ENCODE measurements around the gene SP140. TPM values are rescaled to one million over a fixed set of nuclear protein-coding genes. Genes with fewer than 3 reads are reported as not detected.
"Not testable (repeated sequence)": the region's sequence is repeated elsewhere in the genome, so short reads cannot be mapped to it uniquely, and the experiment has no call there.

Gene SP140
- polyA plus RNA-seq, 4 donors = 0.40 to 1.3 (median 0.75) TPM

GRCh38 chr2:230323385-230324106, 98.0 kb downstream of the SP140 start:
- no peak for DNase-seq (ENCODE audit: low read depth in 4 of 4, low spot score in 3 of 4)

- DNase-seq (ENCODE audit: low read depth in 4 of 4, low spot score in 3 of 4) = no peak
These were observed 99.0 kb downstream of the SP140 start for GRCh38 chr2:230324503-230324902.

GRCh38 chr2:230325316-230326243, 100.0 kb downstream of the SP140 start:
- no peak for DNase-seq (ENCODE audit: low read depth in 4 of 4, low spot score in 3 of 4)

- peak in 2 of 4 donors; percentile 10 to 36 for DNase-seq (ENCODE audit: low read depth in 4 of 4, low spot score in 3 of 4)
These were observed 101.2 kb downstream of the SP140 start, which contains the start of gene SP140L for GRCh38 chr2:230326453-230327417. TSS of gene SP140L (plus strand) at chr2:230327193. CDS start at chr2:230327270, 77 bp downstream.

- DNase-seq (ENCODE audit: low read depth in 4 of 4, low spot score in 3 of 4) = peak in 1 of 4 donors; percentile 7
These were observed 102.0 kb downstream of the SP140 start for GRCh38 chr2:230327418-230328154.

- no peak for DNase-seq (ENCODE audit: low read depth in 4 of 4, low spot score in 3 of 4)
These were observed 102.6 kb downstream of the SP140 start for GRCh38 chr2:230328155-230328458.

GRCh38 chr2:230329946-230330605, 104.5 kb downstream of the SP140 start:
- DNase-seq (ENCODE audit: low read depth in 4 of 4, low spot score in 3 of 4) = no peak

- no peak for DNase-seq (ENCODE audit: low read depth in 4 of 4, low spot score in 3 of 4)
These were observed 105.2 kb downstream of the SP140 start for GRCh38 chr2:230330725-230331124.

- DNase-seq (ENCODE audit: low read depth in 4 of 4, low spot score in 3 of 4) = no peak
These were observed 109.9 kb downstream of the SP140 start for GRCh38 chr2:230335461-230335863.

- no peak for DNase-seq (ENCODE audit: low read depth in 4 of 4, low spot score in 3 of 4)
These were observed 110.4 kb downstream of the SP140 start for GRCh38 chr2:230335864-230336506.

- not testable (repeated sequence) for DNase-seq (ENCODE audit: low read depth in 4 of 4, low spot score in 3 of 4)
These were observed 116.5 kb downstream of the SP140 start for GRCh38 chr2:230341936-230342528.

GRCh38 chr2:230343041-230343624, 117.6 kb downstream of the SP140 start:
- not testable (repeated sequence) for DNase-seq (ENCODE audit: low read depth in 4 of 4, low spot score in 3 of 4)

GRCh38 chr2:230343747-230344146, 118.2 kb downstream of the SP140 start:
- DNase-seq (ENCODE audit: low read depth in 4 of 4, low spot score in 3 of 4) = no peak

- no peak for DNase-seq (ENCODE audit: low read depth in 4 of 4, low spot score in 3 of 4)
These were observed 120.9 kb downstream of the SP140 start for GRCh38 chr2:230346465-230346864.

- no peak for DNase-seq (ENCODE audit: low read depth in 4 of 4, low spot score in 3 of 4)
These were observed 121.5 kb downstream of the SP140 start for GRCh38 chr2:230346921-230347533.

- DNase-seq (ENCODE audit: low read depth in 4 of 4, low spot score in 3 of 4) = no peak
These were observed 122.2 kb downstream of the SP140 start for GRCh38 chr2:230347659-230348305.

GRCh38 chr2:230348787-230349186, 123.3 kb downstream of the SP140 start:
- no peak for DNase-seq (ENCODE audit: low read depth in 4 of 4, low spot score in 3 of 4)

Data from left renal pelvis (tissue), 4 donors.